DOHH2 (cell line): ENCODE data around the gene MCF2L.

Source experiments
- H3F3A ChIP-seq: fragments of 200-600 bp; sonication (generic), shearing (Covaris generic); 2 replicates; pipeline ENCODE4 v1.6.0; 2016; ENCODE audit warnings: antibody characterized with exemption, mild to moderate bottlenecking; ENCODE audit not compliant: control insufficient read depth, insufficient read depth
- H3K27ac ChIP-seq: fragments of 200-600 bp; sonication (generic); 2 replicates; pipeline ENCODE4 v1.5.1; 2014; ENCODE audit warnings: low read depth, mild to moderate bottlenecking, low read length, moderate library complexity
- H3K27me3 ChIP-seq: fragments of 200-600 bp; sonication (generic); 2 replicates; pipeline ENCODE4 v1.6.1; 2014; ENCODE audit warnings: mild to moderate bottlenecking, low read length, mixed read lengths; ENCODE audit not compliant: control insufficient read depth
- H3K36me3 ChIP-seq: fragments of 200-600 bp; sonication (generic); 2 replicates; pipeline ENCODE4 v1.6.1; 2014; ENCODE audit warnings: mild to moderate bottlenecking, low read length, moderate library complexity, mixed read lengths; ENCODE audit not compliant: control insufficient read depth
- H3K4me1 ChIP-seq: fragments of 200-600 bp; sonication (generic); 2 replicates; pipeline ENCODE4 v1.6.1; 2014; ENCODE audit warnings: mild to moderate bottlenecking, low read length, mixed read lengths; ENCODE audit not compliant: control insufficient read depth
- H3K4me2 ChIP-seq: fragments of 200-600 bp; sonication (generic); 2 replicates; pipeline ENCODE4 v1.6.0; 2014; ENCODE audit warnings: mild to moderate bottlenecking, low read length, moderate library complexity
- H3K4me3 ChIP-seq: fragments of 200-600 bp; sonication (generic); 2 replicates; pipeline ENCODE4 v1.5.1; 2014; ENCODE audit warnings: mild to moderate bottlenecking, low read length, mixed read lengths
- H3K79me2 ChIP-seq: fragments of 200-600 bp; sonication (generic); 2 replicates; pipeline ENCODE4 v1.6.1; 2014; ENCODE audit warnings: mild to moderate bottlenecking, low read length, mixed read lengths; ENCODE audit not compliant: control insufficient read depth
- H3K9me2 ChIP-seq: fragments of 200-600 bp; sonication (generic); replicated peaks from 2 replicates; pipeline ENCODE4 v1.6.1; 2014; ENCODE audit warnings: mild to moderate bottlenecking, low read length, mixed read lengths; ENCODE audit not compliant: control insufficient read depth
- H3K9me3 ChIP-seq: fragments of 200-600 bp; sonication (generic); 2 replicates; pipeline ENCODE4 v1.6.1; 2014; ENCODE audit warnings: antibody characterized with exemption, low read length, mixed read lengths; ENCODE audit not compliant: control insufficient read depth, insufficient read depth
- H4K20me1 ChIP-seq: fragments of 200-600 bp; sonication (generic); 2 replicates; pipeline ENCODE4 v1.6.0; 2014; ENCODE audit warnings: low read depth, mild to moderate bottlenecking, antibody characterized with exemption, low read length, moderate library complexity; ENCODE audit not compliant: control insufficient read depth, insufficient read depth
- EZH2phosphoT487 ChIP-seq: fragments of 200-600 bp; sonication (generic); IDR thresholded peaks from 2 replicates; pipeline ENCODE4 v1.6.1; 2017; ENCODE audit warnings: borderline replicate concordance, mild to moderate bottlenecking, antibody characterized with exemption, low read length, moderate library complexity, mixed read lengths
- TF ChIP-seq, protein P1 (sequence below): fragments of 200-600 bp; sonication (generic); IDR thresholded peaks from one replicate; pipeline ENCODE4 v1.5.1; 2014; ENCODE audit warnings: antibody characterized with exemption, mild to moderate bottlenecking, low read depth, low read length; ENCODE audit not compliant: poor library complexity, severe bottlenecking

Gene MCF2L

DNA sequence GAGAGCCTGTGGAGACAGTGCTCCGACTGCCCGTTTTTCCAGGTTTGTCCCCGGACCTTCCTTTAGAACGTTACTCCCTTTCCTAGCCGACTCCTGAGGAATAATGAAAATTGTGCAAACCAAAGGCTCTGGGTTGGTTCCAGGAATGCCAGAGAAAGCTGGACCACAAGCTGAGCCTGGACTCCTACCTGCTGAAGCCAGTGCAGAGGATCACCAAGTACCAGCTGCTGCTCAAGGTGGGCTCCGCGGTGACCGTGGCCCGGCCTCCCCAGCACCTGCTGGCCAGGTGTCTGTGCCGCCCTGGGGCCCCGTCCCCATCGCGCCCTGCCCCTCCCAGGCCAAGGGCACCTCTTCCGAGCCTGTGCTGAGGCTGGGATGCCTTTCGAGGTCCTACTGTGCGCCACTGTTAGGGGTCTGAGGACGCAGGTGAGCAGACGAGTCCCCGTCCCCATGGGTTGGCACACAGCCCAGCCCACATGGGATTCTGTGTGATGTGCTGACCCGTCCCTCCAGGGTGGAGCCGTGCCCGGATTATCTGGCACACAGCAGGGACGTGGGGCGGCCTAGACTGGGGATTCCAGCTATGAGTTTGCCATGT, 116.0 kb downstream of the MCF2L start:
- H4K20me1 ChIP-seq = no peaks in the 10 kb centered on the region
- H3K4me2 ChIP-seq = no peak overlapping the region
- no peaks in the 10 kb centered on the region for H3K9me3 ChIP-seq
- TF ChIP-seq EZH2phosphoT487 = no peak
- TF ChIP-seq, protein P1, sequence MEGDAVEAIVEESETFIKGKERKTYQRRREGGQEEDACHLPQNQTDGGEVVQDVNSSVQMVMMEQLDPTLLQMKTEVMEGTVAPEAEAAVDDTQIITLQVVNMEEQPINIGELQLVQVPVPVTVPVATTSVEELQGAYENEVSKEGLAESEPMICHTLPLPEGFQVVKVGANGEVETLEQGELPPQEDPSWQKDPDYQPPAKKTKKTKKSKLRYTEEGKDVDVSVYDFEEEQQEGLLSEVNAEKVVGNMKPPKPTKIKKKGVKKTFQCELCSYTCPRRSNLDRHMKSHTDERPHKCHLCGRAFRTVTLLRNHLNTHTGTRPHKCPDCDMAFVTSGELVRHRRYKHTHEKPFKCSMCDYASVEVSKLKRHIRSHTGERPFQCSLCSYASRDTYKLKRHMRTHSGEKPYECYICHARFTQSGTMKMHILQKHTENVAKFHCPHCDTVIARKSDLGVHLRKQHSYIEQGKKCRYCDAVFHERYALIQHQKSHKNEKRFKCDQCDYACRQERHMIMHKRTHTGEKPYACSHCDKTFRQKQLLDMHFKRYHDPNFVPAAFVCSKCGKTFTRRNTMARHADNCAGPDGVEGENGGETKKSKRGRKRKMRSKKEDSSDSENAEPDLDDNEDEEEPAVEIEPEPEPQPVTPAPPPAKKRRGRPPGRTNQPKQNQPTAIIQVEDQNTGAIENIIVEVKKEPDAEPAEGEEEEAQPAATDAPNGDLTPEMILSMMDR = no peak
- no peaks in the 10 kb centered on the region for H3F3A ChIP-seq
- H3K79me2 ChIP-seq = no peaks in the 10 kb centered on the region
- H3K36me3 ChIP-seq = no peaks in the 10 kb centered on the region
- H3K27me3 ChIP-seq = no peaks in the 10 kb centered on the region
- no peak overlapping the region for H3K27ac ChIP-seq
- H3K4me1 ChIP-seq = no peaks in the 10 kb centered on the region
- H3K9me2 ChIP-seq = no peaks in the 10 kb centered on the region
- no peak overlapping the region for H3K4me3 ChIP-seq

DNA sequence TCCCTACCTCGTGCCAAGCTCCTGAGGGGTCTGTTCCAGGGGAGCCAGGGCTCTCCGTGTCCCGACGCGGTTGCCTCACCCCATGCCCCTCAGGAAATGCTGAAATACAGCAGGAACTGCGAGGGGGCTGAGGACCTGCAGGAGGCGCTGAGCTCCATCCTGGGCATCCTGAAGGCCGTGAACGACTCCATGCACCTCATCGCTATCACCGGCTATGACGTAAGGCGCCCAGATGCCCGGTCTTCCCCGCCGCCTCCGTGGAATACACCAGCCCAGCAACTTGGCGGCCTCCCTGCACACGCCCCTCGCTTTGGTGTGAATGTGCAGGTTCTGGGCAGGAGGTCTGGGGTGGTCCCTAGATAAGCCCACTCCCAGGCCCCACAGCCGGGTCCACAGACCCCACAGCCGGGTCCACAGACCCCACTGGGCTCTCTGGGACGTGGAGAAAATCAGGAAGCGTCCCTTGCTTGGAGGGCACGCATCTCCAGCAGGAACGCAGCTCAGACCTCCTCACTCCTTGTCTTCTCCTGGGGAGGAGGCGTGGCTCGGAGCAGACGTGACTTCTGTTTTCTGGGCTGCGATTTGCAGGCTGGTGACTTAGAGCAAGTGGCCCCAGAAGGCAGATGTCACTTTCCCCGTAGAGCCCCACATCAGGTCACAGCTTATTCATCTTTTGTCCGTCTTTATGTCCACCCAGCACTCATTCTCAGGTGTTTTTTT, 117.2 kb downstream of the MCF2L start:
- Histone ChIP-seq H3K4me1 (no peaks in the 10 kb centered on the region), H3K36me3 (no peaks in the 10 kb centered on the region)

DNA sequence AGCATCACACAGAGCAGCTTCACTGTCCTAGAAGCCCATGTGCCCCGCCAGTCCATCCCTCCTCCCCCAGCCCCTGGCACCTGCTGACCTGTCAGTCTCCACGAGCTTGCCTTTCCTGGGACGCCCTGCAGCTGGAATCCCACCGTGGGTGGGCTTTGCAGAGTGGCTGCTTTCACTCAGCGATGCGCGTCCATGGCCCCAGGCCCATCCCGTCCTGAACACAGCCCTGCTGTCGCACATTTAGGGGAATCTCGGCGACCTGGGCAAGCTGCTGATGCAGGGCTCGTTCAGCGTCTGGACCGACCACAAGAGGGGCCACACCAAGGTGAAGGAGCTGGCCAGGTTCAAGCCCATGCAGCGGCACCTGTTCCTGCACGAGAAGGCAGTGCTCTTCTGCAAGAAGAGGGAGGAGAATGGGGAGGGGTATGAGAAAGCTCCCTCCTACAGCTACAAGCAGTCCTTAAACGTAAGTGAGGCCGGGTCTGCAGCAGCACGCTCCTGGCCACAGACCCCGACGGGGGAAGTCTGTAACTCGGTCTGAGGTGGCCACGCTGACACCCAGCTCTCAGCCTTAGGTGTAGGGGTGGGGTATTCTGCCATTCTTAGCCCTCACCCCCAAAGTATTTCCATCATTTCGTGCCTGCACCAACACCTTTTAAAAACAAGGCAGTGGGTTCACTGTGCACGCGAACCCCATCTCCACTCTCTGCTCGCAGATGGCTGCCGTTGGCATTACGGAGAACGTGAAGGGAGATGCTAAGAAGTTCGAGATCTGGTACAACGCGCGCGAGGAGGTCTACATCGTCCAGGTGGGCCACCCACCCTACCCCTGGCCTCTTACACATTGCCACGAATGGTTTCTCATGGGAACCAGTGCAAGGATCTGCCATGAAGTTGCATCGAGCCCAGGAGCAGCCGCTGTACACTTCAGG, 118.2 kb downstream of the MCF2L start:
- no peaks in the 10 kb centered on the region for H3K36me3 ChIP-seq

More for the DNA sequence above, 117.2 kb downstream of the MCF2L start:
- no peak for TF ChIP-seq EZH2phosphoT487
- TF ChIP-seq, protein P1 = no peak
- H3K27me3 ChIP-seq = no peaks in the 10 kb centered on the region
- no peak overlapping the region for H3K27ac ChIP-seq
- H3K79me2 ChIP-seq = no peaks in the 10 kb centered on the region
- H3K9me2 ChIP-seq = no peaks in the 10 kb centered on the region
- H3K4me2 ChIP-seq = no peak overlapping the region
- H3K4me3 ChIP-seq = no peak overlapping the region
- H4K20me1 ChIP-seq = no peaks in the 10 kb centered on the region
- no peaks in the 10 kb centered on the region for H3F3A ChIP-seq
- no peaks in the 10 kb centered on the region for H3K9me3 ChIP-seq

More for the DNA sequence above, 118.2 kb downstream of the MCF2L start:
- H3F3A ChIP-seq = no peaks in the 10 kb centered on the region
- no peaks in the 10 kb centered on the region for H3K79me2 ChIP-seq
- H3K27ac ChIP-seq = no peak overlapping the region
- H3K4me1 ChIP-seq = no peaks in the 10 kb centered on the region
- no peaks in the 10 kb centered on the region for H3K27me3 ChIP-seq
- no peak overlapping the region for H3K4me3 ChIP-seq
- H3K9me3 ChIP-seq = no peaks in the 10 kb centered on the region
- TF ChIP-seq, protein P1 = no peak
- TF ChIP-seq EZH2phosphoT487 = no peak
- H3K4me2 ChIP-seq = no peak overlapping the region
- H4K20me1 ChIP-seq = no peaks in the 10 kb centered on the region
- H3K9me2 ChIP-seq = no peaks in the 10 kb centered on the region
